HG03432 (cell line): ENCODE results near the gene ZSCAN10.
"Not testable (repeated sequence)": the region's sequence is repeated elsewhere in the genome, so short reads cannot be mapped to it uniquely, and the experiment has no call there.

Experiments
- ATAC-seq: cut with Tn5 transposase; IDR thresholded peaks from one replicate; pipeline ENCODE4 v1.9.1; 2021; ENCODE audit warnings: mild to moderate bottlenecking, moderate library complexity; ENCODE audit not compliant: unreplicated experiment

The ZSCAN10 gene

DNA sequence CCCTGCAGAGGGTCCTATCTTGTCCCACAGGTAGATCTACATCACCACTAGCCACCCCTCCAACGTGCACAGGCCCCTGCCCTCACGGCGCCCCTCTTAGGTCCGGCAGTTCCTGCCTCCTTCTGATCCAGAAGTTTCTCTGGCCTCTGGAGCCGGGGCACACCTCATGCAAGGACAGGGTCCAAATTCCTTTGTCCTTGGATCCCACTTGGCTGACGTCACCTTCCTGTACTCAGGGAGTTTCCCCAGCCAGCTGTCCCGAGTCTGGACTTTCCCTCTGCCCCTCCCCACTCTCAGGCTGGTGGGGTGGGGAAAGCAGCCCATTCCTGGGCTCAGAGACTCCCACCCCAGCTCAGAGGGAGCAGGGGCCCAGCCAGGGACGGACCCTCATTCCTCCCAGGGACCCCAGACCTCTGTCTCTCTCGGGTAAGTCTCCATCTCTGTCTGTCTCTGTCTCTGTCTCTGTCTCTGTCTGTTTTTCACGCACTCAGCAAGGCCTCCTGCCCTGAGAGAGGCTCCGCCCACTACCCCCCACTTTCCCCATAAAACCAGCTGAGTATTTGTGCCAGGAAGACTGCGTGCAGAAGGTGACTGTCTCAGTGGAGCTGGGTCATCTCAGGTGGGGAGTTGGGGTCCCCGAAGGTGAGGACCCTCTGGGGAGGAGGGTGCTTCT is 33.9 kb downstream of the ZSCAN10 start, which contains the start of gene IL32:
IL32 (plus strand) TSS at position 572 of the 673 bp plus-strand sequence. CDS start 172 bp downstream, outside the sequence.
- ATAC-seq = no peak

DNA sequence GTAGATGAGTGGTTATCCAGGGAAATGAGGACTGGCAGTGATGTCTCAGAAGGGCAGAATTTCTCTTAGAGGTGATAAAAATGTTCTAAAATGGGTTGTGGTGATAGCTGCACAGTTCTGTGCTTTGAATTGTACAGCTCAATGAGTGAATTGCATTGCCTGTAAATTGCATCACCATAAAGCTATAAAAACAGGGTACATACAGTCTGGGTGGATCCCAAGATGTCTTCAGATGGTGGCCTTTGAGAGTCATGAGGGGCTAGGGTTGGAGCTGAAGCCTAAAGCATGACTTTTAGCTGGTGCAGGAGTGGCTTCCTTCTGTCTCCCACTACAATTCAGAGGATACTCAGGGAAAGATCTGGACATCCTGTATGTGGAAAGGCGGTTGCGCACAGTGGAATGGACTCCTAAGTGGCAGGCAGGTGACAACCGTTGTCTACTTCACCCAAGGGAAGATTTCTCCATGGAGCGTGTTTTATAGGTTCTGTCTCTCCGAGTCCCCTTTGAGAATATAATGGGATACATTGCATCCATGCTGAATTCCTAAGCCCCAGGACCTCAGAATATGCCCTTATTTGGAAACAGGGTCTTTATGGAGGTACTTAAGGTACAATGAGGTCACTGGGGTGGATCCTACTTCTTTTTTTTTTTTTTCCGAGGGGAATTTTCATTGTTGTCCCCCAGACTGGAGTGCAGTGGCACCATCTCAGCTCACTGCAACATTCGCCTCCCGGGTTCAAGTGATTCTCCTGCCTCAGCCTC is 35.3 kb downstream of the ZSCAN10 start:
- ATAC-seq = no peak

DNA sequence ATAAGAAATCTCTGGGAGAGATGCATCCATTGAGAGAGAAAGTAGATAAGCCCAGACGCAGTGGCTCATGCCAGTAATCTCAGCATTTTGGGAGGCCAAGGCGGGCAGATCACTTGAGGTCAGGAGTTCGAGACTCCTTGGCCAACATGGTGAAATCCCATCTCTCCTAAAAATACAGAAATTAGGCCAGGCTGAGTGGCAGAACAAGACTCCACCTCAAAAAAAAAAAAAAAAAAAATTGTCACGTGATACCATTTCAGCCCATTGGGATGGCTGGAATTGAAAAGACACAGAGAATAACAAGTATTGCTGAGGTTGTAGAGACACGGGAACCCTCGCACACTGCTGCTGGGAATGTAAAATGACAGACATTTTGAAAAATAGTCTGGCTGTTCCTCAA is 36.5 kb downstream of the ZSCAN10 start:
- ATAC-seq = no peak

DNA sequence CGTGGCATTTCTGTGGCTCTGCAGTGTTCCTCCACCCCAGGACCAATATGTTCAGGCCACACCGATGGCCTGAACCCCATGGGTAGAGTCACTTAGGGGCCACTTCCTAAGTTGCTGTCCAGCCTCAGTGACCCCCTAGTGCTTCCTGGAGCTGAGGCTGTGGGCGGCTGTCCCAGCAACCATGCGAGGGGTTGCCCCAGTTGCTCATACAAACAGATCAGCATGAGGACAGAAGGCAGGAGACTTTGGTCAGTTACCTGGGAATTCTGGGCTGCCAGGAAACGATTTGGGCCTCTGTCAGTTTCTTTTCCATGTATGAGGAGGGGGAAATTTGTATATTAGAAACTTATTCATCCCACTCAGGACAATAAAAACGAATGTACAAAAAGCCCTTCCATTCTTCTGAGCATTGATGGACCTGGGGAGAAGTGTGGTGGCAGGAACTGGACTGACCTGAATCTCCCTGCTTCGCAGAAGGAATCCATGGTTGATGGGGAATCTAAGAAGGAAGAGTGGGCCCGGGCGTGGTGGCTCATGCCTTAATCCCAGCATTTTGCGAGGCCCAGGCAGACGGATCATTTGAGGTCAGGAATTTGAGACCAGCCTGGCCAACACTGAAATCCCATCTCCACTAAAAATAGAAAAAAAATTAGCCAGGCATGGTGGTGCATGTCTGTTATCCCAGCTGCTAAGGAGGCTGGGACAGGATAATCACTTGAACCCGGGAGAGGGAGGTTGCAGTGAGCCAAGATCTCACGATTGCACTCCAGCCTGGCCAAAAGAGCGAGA is 38.6 kb downstream of the ZSCAN10 start:
- ATAC-seq = no peak

DNA sequence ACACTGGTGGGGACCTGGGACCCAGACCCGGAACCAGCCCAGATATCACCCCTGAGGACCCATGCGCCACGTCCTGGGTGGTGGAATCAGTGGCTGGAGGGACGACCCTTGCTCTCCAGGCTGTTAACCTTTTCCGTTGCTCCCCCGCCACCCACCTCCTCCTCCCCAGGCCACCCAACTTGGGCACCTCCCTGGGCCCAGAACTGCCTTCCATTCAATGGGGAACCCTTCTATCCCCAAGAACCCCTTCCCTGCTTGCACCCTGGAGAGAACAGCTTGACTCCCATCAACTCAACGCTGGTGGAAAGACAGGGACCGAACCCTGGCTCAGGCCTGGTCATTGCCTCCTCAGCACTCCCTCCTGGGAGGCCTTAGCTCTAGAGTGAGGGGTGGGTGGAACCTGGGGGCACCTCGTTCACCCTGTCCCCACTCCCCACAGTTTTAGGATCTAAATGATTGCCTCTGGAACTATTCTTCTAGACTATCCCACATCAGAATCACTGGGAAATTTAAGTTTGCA is 39.3 kb downstream of the ZSCAN10 start:
- ATAC-seq = no peak

DNA sequence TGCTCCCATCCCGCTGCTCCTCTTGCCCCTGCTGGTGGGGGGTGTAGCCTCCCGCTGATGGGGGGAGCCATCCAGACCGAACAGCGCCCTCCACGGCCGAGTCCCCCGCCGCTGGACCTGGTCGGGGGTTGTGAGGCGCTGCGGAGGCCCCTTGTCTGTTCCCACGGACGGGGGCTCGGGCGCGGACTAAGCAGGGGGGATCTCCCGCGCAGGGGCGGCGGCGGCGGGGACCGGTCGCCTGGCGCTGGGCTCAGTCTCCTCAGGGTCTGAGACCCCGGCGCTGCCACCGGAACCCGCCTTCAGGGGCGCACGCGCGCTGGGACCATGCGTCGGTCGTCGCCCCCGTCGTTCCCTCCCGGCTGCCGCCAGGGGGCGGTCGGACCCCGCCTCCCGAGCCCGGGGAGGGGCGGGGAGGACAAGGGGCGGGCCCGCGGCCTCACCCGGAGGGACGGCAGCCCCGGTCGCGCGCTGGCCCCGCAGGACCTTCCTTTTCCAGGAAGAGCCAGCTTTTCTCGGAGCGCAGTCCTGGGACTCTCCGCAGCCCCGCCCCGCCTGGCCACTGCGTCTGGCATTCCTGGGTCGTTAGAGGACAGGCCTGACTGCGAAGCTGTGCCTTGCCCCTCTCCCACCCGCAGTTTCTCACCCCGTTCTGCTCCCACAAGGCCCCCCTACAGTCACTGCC is 39.9 kb downstream of the ZSCAN10 start:
- peak; percentile 84 for ATAC-seq

DNA sequence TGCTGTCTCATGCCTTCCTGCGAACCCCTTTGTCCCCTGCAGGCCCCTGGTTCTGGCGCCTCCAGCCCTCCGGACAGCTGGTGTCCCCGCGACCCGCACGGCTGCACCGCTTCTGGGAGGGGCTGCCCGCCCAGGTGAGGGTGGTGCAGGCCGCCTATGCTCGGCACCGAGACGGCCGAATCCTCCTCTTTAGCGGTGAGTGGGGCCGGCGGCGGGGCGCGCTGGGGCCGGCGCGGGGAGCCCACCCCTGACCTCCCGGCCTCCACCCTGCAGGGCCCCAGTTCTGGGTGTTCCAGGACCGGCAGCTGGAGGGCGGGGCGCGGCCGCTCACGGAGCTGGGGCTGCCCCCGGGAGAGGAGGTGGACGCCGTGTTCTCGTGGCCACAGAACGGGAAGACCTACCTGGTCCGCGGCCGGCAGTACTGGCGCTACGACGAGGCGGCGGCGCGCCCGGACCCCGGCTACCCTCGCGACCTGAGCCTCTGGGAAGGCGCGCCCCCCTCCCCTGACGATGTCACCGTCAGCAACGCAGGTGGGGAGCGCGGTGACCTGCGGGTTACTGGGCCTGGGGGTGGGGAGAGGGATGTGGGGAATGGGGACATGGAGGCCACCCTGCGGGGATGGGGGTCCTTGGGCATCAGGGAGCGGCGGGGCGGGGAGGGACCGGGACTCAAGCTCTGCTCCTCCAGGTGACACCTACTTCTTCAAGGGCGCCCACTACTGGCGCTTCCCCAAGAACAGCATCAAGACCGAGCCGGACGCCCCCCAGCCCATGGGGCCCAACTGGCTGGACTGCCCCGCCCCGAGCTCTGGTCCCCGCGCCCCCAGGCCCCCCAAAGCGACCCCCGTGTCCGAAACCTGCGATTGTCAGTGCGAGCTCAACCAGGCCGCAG is 40.7 kb downstream of the ZSCAN10 start:
- peak; percentile 36 for ATAC-seq

DNA sequence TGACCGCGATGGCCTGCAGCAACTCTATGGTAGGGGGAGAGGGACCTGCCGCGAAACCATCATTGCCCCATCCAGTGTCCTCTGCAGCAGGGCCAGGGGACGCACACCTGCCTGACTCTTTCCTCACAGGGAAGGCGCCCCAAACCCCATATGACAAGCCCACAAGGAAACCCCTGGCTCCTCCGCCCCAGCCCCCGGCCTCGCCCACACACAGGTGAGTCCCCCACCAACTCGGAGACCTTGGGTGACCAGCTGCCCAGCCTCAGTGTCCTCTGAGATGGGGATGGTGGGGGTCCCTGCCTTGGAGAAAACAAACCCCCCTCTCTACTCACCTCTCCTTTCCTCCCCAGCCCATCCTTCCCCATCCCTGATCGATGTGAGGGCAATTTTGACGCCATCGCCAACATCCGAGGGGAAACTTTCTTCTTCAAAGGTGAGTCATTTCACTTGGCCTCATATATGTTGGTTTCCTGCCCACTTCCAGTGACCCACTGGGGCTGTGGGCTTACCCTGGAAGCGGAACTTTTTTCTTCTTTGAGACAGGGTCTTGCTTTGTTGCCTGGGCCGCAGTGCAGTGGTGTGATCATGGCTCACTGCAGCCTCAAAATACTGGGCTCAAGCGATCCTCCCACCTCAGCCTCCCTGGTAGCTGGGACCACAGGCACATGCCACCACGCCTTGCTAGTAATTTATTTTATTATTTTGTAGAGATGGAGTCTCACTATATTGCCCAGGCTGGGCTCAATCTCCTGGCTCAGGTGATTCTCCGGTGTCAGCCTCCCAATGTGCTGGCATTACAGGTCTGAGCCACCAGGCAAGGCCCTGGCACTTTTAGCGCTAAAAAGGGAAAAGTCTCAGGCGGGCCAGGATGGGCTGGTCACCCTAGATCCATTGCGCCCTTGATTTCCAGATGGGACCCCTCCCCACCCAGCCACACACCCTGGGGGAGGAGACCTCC is 41.6 kb downstream of the ZSCAN10 start:
- no peak for ATAC-seq

DNA sequence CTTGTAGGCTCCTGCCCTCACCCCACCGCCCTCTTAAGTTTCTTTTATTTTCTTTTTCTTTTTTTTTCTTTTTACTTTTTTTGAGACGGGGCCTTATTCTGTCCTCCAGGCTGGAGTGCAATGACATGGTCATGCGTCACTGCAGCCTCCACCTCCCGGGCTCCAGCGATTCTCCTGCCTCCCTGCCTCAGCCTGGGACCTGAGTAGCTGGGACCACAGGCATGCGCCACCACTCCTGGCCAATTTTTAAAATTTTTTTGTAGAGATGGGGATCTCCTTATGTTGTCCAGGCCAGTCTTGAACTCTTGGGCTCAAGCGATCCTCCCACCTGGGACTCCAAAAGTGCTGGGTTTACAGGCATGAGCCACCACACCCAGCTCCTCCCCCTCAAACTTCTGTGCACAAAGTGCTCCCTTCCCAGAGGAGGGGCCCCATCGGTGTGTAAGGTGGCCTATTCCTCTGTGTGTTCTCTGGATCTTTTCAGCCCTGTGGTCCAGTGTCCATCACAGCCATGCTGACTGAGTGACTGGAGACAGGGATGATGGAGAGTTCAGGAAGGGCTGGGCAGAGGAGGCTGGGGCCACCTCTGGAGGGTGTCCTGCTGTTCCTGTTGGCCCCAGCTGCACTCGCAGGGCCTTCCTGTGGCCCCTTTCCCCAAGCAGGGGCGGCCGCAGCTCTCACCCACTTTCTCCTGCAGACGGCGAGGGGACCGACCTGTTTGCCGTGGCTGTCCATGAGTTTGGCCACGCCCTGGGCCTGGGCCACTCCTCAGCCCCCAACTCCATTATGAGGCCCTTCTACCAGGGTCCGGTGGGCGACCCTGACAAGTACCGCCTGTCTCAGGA is 42.5 kb downstream of the ZSCAN10 start:
- no peak for ATAC-seq

DNA sequence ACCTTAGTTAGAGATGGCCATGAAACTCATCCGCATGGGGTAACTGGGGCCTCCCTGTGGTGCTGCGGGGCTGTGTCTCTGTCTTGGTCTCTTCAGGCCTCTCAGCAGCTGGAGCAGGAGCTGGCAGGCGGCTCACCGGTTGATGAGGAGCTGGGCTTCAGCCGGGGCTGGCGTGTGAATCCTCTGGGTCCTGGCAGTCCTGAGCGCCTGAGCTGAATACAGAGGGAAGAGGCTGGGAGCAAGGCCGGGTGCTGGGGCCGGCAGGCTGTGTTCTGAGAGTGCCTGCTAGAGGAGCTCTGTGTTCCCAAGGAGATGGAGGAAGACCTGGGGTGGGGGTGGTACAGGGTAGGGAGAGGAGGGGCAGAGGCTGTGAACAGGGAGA is 43.4 kb downstream of the ZSCAN10 start:
- ATAC-seq = not testable (repeated sequence)

DNA sequence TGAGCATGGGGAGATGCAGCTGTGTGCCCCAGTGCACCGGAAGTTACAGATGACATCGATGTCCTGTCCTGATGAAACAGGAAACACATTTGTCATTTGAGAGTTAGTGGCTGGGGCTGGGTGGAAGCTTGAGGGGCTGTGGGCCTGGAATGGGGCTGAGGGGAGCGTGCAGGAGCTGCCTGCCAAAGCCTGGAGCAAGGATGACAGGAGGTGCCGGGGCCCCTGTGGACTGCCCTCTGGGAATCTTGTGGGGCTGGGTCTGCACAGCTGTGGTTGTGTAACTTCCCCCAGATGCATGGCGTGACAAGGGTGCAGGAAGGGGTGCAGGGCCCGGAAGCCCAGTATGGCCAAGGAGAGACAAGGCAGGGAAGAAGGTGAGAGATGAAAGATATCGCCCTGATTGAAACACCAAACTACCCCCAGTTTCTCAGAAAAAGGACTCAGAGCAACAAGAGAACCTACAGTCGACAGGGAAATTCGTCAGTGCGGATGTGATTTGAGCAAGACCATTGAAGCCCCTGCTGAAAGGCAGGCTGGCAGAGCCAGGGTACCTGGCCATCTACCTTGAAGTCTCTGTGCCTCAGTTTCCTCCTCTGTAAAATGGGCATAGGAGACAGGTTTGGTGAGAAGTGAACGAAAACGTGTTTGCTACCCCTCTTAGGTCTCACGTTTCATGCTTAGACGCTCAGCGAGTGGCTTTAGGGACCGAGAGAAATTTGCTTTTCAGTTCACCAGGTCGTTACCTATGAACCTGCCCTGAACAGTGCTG is 43.9 kb downstream of the ZSCAN10 start:
- no peak for ATAC-seq

DNA sequence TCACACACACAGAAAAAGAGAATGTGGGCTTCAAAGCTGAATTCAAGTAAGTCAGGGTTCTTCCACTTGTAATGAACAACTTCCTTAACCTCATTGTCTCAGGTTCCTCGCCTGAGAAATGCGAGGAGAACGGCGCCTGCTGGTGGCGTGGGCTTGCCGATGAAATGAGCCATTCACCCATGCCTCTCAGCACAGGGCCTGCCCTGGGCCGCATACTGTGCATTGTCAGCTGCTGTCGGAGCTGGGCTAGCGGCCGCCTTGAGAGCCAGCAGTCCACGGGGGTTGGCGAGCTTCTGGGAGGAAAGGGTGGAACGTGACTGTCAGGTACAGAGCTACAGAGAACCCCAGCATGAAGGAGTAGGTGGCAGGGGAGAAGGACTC is 45.8 kb downstream of the ZSCAN10 start:
- not testable (repeated sequence) for ATAC-seq

DNA sequence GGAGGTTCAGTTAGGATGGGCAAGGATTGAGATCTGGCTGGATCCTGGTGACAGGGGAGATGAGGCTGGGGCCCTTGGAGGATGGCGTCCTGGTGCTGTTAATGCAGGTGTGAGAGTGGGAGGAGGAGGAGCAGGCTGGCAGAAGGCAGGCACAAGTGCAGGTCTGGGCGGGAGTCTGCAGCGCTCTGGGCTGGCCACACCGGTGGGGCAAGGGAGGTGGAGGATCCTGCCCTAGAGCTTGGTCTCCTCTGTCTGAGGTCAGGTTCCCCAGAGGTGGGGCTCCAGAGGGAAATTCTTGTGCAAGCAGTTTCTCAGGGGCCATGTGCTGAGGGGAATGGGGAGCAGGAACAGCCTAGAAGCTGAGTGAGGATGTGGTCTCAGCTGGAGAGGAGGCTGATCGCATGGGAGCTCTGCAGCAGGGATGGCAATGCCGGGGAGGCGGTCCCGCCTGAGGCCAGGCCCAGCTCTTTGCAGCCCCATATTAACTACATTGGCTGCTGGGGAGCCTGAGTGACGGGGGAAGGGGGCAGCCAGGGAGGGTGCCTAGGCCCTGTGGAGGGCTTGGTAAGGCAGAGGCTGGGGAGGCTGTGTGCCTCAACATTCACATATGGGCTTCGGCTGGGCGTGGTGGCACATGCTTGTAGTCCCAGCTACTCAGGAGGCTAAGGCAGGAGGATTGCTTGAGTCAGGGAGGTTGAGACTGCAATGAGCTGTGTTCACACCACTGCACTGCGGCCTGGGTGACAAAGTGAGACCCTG is 46.3 kb downstream of the ZSCAN10 start:
- ATAC-seq = not testable (repeated sequence)

DNA sequence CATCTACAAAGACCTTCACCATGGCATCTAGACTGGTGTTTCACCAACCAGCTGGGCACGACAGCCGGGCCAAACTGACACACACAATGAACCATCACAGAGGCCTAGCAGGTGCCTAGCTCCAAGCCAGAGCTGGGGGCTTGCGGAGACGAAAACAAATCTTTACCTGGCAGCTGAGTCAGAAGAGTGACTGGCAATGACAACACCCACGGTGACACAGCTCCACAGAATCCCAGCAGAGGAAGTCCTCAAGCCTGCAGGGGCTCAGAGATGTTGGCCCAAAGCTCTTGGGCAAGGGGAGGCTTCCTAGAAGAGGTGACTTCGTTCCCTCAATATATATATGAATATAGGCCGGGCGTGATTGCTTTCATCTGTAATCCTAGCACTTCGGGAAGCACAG is 47.6 kb downstream of the ZSCAN10 start:
- ATAC-seq = no peak

DNA sequence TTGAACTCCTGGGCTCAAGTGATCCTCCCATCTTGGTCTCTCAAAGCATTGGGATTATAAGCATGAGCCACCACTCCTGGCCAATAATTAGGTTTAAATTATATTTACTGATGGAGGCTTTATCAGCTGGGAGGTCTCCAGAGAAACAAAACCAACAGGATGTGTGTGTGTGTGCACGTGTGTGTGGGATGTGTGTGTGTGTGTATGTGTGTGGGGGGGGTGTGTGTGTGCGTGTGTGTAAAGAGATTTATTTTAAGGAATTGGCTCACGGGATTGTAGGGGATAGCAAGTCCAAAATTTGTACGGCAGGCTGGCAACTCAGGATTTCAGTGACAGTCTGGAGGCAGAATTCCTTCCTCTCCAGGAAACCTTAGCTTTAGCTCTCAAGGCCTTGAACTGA is 48.1 kb downstream of the ZSCAN10 start:
- ATAC-seq = no peak

DNA sequence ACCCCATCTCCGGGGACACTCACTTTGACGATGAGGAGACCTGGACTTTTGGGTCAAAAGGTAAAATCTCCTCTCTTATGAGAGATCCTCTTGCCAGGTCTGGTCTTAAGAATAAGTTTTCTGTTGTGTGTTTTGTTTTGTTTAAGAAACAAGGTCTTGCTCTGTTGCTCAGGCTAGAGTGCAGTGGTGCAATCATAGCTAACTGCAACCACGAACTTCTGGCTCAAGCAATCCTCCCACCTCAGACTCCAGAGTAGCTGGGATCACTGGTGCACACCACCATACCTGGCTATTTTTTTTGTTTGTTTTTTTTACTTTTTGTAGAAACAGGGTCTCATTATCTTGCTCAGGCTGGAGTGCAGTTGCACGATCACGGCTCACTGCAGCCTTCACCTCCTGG is 48.6 kb downstream of the ZSCAN10 start:
- no peak for ATAC-seq
